ENCODE measurements around the gene STIM1. TPM values are rescaled to one million over a fixed set of nuclear protein-coding genes. Genes with fewer than 3 reads are reported as not detected.

Gene STIM1
- total and polyA plus RNA-seq, 10 of the 15 experiments (the other 5 are each of a cell fraction or from before 2014, with no cell fraction given): 8.6 to 57.7 (median 29.3) TPM

DNA sequence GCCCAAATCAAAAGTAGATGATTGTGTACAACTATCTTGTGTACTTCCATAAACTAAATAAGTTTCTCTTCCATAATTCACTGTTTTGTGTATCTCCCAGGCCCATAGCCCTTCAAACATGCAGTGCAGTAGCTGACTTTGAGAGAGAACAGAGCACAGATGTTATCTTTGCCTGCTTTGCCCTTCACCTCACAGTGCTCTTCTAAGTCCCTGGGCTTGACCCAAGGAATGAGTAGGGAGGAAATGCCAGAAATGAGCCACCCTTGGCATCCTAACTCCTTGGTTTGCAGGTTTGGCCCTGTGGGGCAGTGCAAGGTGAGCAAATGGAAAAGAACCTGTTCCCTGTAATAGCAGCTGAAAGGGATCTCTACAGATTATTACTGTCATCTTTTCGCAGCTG, 79.2 kb downstream of the STIM1 start:
- RAD21 ChIA-PET (ENCODE audit: unreplicated experiment): no interaction called here
- ATAC-seq (no peak), DNase-seq (ENCODE audit: low read depth, low spot score) (no peak), FAIRE-seq (no peak)
- intact Hi-C loops (cut with micrococcal nuclease; ENCODE audit: unreplicated experiment) (no loop called here), in situ Hi-C loops (cut with MboI) (no loop called here)
- CTCF ChIA-PET: interaction anchor here (2.1 to 2.2 kb wide), 2 partner anchors 8 to 138 kb away, joined by 7 to 9 read pairs; no protein-coding TSS in a partner anchor
- H4K20me1 ChIP-seq (ENCODE audit: control insufficient read depth, insufficient read depth): no peaks in the 10 kb centered on the region
- no peaks in the 10 kb centered on the region; a peak in 1 of 4 replicates for H3K36me3 ChIP-seq (ENCODE audit: control insufficient read depth in 2 of 2, insufficient read depth in 2 of 2, low read length in 1 of 2)
- no peak overlapping the region for H3K4me2 ChIP-seq (ENCODE audit: control insufficient read depth, insufficient read depth)
- 93% methylated on average over 1 of the region's 1 CpG for WGBS (ENCODE audit: insufficient coverage, insufficient replicate concordance, low lambda C conversion rate, missing lambda C conversion rate)
- H3K4me1 ChIP-seq (ENCODE audit: control insufficient read depth, insufficient read depth, low read length): peaks cover 5% of the 10 kb centered on the region; the same call in 1 of the 2 replicates
- no peak overlapping the region for H3K4me3 ChIP-seq
- SMC1A ChIA-PET (ENCODE audit: uncharacterized antibody, unreplicated experiment): interaction anchor here (1.8 to 2.6 kb wide), 2 partner anchors 9 to 31 kb away, joined by 4 to 8 read pairs; no protein-coding TSS in a partner anchor
- H3K9ac ChIP-seq (ENCODE audit: control insufficient read depth, insufficient read depth, low read length): no peak overlapping the region
- no peaks in the 10 kb centered on the region for H3K27me3 ChIP-seq (replicated peaks in 1 of 2; ENCODE audit: control insufficient read depth in 2 of 2, insufficient read depth in 2 of 2, low read length in 1 of 2)
- POLR2A ChIA-PET: no interaction called here
- BruUV-seq (replicated peaks): no TSS peak
- no peak for TF ChIP-seq CHD1 (IDR thresholded peaks at IDR 0.05; ENCODE audit: low read depth, low read length)
- no peak for TF ChIP-seq POLR2AphosphoS5 (IDR thresholded peaks at IDR 0.05; ENCODE audit: low read length)
- TF ChIP-seq NBN (IDR thresholded peaks at IDR 0.05): no peak
- no peak for TF ChIP-seq ZSCAN29 (IDR thresholded peaks at IDR 0.05)
- TF ChIP-seq SMARCA5 (IDR thresholded peaks at IDR 0.05): no peak
- TF ChIP-seq GABPA (IDR thresholded peaks at IDR 0.05; ENCODE audit: low read depth): no peak
- TF ChIP-seq IKZF2 (IDR thresholded peaks at IDR 0.05): no peak
- TF ChIP-seq, protein P1, sequence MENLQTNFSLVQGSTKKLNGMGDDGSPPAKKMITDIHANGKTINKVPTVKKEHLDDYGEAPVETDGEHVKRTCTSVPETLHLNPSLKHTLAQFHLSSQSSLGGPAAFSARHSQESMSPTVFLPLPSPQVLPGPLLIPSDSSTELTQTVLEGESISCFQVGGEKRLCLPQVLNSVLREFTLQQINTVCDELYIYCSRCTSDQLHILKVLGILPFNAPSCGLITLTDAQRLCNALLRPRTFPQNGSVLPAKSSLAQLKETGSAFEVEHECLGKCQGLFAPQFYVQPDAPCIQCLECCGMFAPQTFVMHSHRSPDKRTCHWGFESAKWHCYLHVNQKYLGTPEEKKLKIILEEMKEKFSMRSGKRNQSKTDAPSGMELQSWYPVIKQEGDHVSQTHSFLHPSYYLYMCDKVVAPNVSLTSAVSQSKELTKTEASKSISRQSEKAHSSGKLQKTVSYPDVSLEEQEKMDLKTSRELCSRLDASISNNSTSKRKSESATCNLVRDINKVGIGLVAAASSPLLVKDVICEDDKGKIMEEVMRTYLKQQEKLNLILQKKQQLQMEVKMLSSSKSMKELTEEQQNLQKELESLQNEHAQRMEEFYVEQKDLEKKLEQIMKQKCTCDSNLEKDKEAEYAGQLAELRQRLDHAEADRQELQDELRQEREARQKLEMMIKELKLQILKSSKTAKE (IDR thresholded peaks at IDR 0.05; ENCODE audit: low read depth, poor library complexity, severe bottlenecking): no peak
- no peak for TF ChIP-seq KLF5 (IDR thresholded peaks at IDR 0.05; ENCODE audit: partially characterized antibody)
- no peak for TF ChIP-seq HCFC1 (IDR thresholded peaks at IDR 0.05; ENCODE audit: low read length)
- TF ChIP-seq RUNX3 (IDR thresholded peaks at IDR 0.05; ENCODE audit: low read length): no peak
- TF ChIP-seq, protein P2, sequence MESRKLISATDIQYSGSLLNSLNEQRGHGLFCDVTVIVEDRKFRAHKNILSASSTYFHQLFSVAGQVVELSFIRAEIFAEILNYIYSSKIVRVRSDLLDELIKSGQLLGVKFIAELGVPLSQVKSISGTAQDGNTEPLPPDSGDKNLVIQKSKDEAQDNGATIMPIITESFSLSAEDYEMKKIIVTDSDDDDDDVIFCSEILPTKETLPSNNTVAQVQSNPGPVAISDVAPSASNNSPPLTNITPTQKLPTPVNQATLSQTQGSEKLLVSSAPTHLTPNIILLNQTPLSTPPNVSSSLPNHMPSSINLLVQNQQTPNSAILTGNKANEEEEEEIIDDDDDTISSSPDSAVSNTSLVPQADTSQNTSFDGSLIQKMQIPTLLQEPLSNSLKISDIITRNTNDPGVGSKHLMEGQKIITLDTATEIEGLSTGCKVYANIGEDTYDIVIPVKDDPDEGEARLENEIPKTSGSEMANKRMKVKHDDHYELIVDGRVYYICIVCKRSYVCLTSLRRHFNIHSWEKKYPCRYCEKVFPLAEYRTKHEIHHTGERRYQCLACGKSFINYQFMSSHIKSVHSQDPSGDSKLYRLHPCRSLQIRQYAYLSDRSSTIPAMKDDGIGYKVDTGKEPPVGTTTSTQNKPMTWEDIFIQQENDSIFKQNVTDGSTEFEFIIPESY (IDR thresholded peaks at IDR 0.05): no peak
- no peak for TF ChIP-seq RELA (IDR thresholded peaks at IDR 0.05; ENCODE audit: borderline replicate concordance, partially characterized antibody)
- TF ChIP-seq, protein P3, sequence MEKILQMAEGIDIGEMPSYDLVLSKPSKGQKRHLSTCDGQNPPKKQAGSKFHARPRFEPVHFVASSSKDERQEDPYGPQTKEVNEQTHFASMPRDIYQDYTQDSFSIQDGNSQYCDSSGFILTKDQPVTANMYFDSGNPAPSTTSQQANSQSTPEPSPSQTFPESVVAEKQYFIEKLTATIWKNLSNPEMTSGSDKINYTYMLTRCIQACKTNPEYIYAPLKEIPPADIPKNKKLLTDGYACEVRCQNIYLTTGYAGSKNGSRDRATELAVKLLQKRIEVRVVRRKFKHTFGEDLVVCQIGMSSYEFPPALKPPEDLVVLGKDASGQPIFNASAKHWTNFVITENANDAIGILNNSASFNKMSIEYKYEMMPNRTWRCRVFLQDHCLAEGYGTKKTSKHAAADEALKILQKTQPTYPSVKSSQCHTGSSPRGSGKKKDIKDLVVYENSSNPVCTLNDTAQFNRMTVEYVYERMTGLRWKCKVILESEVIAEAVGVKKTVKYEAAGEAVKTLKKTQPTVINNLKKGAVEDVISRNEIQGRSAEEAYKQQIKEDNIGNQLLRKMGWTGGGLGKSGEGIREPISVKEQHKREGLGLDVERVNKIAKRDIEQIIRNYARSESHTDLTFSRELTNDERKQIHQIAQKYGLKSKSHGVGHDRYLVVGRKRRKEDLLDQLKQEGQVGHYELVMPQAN (conservative IDR thresholded peaks at IDR 0.05): no peak
- peaks cover 8% of the 10 kb centered on the region for H3K79me2 ChIP-seq (ENCODE audit: control insufficient read depth, insufficient read depth, low read length)
- no peak overlapping the region for H2AFZ ChIP-seq (ENCODE audit: control insufficient read depth, low read depth, low read length)
- H3K9me3 ChIP-seq (replicated peaks; ENCODE audit: control insufficient read depth, insufficient read depth, low read length): no peaks in the 10 kb centered on the region
- H3K27ac ChIP-seq (ENCODE audit: control insufficient read depth, insufficient read depth): no peak overlapping the region

Measured in GM12878 (cell line).